GM18520 (cell line): ENCODE measurements around the gene ADAMTSL4.
"Not testable (repeated sequence)": the region's sequence is repeated elsewhere in the genome, so short reads cannot be mapped to it uniquely, and the experiment has no call there.

ENCODE experiments used
- ATAC-seq: cut with Tn5 transposase; IDR thresholded peaks from one replicate; pipeline ENCODE4 v1.9.1; 2021; ENCODE audit not compliant: unreplicated experiment

ADAMTSL4 gene

GRCh38 chr1:150581437-150581836, 32.2 kb downstream of the ADAMTSL4 start:
- ATAC-seq = not testable (repeated sequence)

GRCh38 chr1:150581962-150582361, 32.8 kb downstream of the ADAMTSL4 start:
- not testable (repeated sequence) for ATAC-seq

- ATAC-seq = no peak
Observed at GRCh38 chr1:150582371-150582770, 33.2 kb downstream of the ADAMTSL4 start.

GRCh38 chr1:150596095-150596892, 47.1 kb downstream of the ADAMTSL4 start:
- no peak for ATAC-seq

- no peak for ATAC-seq
Observed at GRCh38 chr1:150596976-150597375, 47.8 kb downstream of the ADAMTSL4 start.

- ATAC-seq = not testable (repeated sequence)
Observed at GRCh38 chr1:150598346-150598745, 49.1 kb downstream of the ADAMTSL4 start.

- no peak for ATAC-seq
Observed at GRCh38 chr1:150601540-150601939, 52.3 kb downstream of the ADAMTSL4 start.

- ATAC-seq = not testable (repeated sequence)
Observed at GRCh38 chr1:150602372-150602771, 53.2 kb downstream of the ADAMTSL4 start.

- ATAC-seq = no peak
Observed at GRCh38 chr1:150603711-150604110, 54.5 kb downstream of the ADAMTSL4 start.

GRCh38 chr1:150604226-150604588, 55.0 kb downstream of the ADAMTSL4 start:
- no peak for ATAC-seq

GRCh38 chr1:150605451-150605731, 56.2 kb downstream of the ADAMTSL4 start:
- not testable (repeated sequence) for ATAC-seq

- no peak for ATAC-seq
Observed at GRCh38 chr1:150606463-150607142, 57.4 kb downstream of the ADAMTSL4 start.

GRCh38 chr1:150609732-150610131, 60.5 kb downstream of the ADAMTSL4 start:
- no peak for ATAC-seq
